Right lobe of liver (tissue), 6 donors: Measurements from ENCODE around the gene FAM9C. TPM values are rescaled to one million over a fixed set of nuclear protein-coding genes. Genes with fewer than 3 reads are reported as not detected.
A peak's percentile ranks its signal among the peaks of the same experiment; 100 is the strongest.

Source experiments
- ATAC-seq, 4 donors: fragments of 200-7000 bp; cut with Tn5 transposase; one replicate each; pipeline ENCODE4 v1.9.1; 2020; ENCODE audit warnings: mild to moderate bottlenecking in 4 of 4, moderate library complexity in 4 of 4
- DNase-seq, 3 donors: peaks; one replicate each; pipeline ENCODE4 v3.0.0-alpha.2; 2020
- H3K27ac ChIP-seq, 3 donors: fragments of 200-600 bp; one replicate each; pipeline ENCODE4 v1.8.0; 2022
- H3K27me3 ChIP-seq, 2 donors: fragments of 200-600 bp; one replicate each; pipeline ENCODE4 v1.8.0; 2022
- H3K36me3 ChIP-seq, 4 donors: fragments of 200-600 bp; sonication (generic) in 1 of 4; one replicate each; pipeline versions ENCODE4 v1.5.1 to v1.8.0; 2017 to 2022; ENCODE audit warnings: control low read depth in 1 of 4
- H3K4me1 ChIP-seq, 4 donors: fragments of 200-600 bp; sonication (generic) in 1 of 4; one replicate each; pipeline versions ENCODE4 v1.5.1 to v1.8.0; 2017 to 2022; ENCODE audit warnings: control low read depth in 1 of 4
- H3K4me3 ChIP-seq, 3 donors: fragments of 200-600 bp; one replicate each; pipeline ENCODE4 v1.8.0; 2022
- H3K9me3 ChIP-seq, 4 donors: fragments of 200-600 bp; sonication (generic) in 1 of 4; one replicate each; pipeline versions ENCODE4 v1.5.1 to v1.8.0; 2017 to 2022; ENCODE audit warnings: control low read depth in 1 of 4
- CTCF ChIP-seq, 4 donors: fragments of 200-600 bp in 3 of 4; fragments of 450-650 bp in 1 of 4; IDR thresholded peaks; one replicate each; pipeline versions ENCODE4 v1.5.1 to v1.8.0; 2016 to 2022; ENCODE audit warnings: antibody characterized with exemption in 4 of 4, mild to moderate bottlenecking in 2 of 4
- POLR2A ChIP-seq: fragments of 450-650 bp; IDR thresholded peaks from one replicate; pipeline ENCODE4 v1.6.1; 2017; ENCODE audit warnings: antibody characterized with exemption, mild to moderate bottlenecking
- WGBS: methylation state at CpG from one replicate; pipeline ENCODE4 v1.1.6; 2018; ENCODE audit warnings: low coverage, low lambda C conversion rate; ENCODE audit not compliant: insufficient coverage; ENCODE audit errors: missing lambda C conversion rate; 5-methylcytosine and 5-hydroxymethylcytosine counted together
- intact Hi-C, 2 donors: fragments of 100-400 bp; cut with DNase I; formaldehyde crosslinking; loops; one replicate each; pipeline versions ENCODE4 v1.11.2 to v1.14.1; 2022
- total RNA-seq, 6 experiments: library from RNA; depleted of rRNA in 2 of 6; stranded (reverse); fragments of >200 nt in 2 of 6; fragmentation: NEBNext Ultra II Directional in 3 of 6; extraction: Animal tissue kit (Norgen Biotek cat#: 25700) in 3 of 6; gene quantifications; one replicate each; pipeline versions ENCODE4 v1.1.0 to v1.2.4, GENCODE V29; 2016 to 2023
- donor health status: DM: no; HTN: yes; CAD: no.
- donor health status: DM: no; HTN: no; CAD: no.
- donor health status: DM: no; HTN: no; CAD: no.
- donor health status: DM: no; HTN: yes; CAD: no.
- donor health status: DM: no; HTN: yes; CAD: no.

Gene FAM9C
- total RNA-seq, 6 experiments from 2014 or later = not detected

GRCh38 chrX:13001961-13002671, 42.3 kb downstream of the FAM9C start:
- Histone ChIP-seq H3K4me1 (peaks cover 0 to 10% (median 0%) of the 10 kb centered on the region in 4 donors), H3K27ac (no peak overlapping the region), H3K9me3 (no peaks in the 10 kb centered on the region), H3K4me3 (no peak overlapping the region), H3K36me3 (no peaks in the 10 kb centered on the region), H3K27me3 (peaks cover 0 to 6% of the 10 kb centered on the region in 2 donors)
- no peak for ATAC-seq
- no peak for DNase-seq
- intact Hi-C loops = no loop called here
- no peak for TF ChIP-seq POLR2A
- no peak for TF ChIP-seq CTCF (IDR thresholded peaks at IDR 0.05)
- WGBS = 78% methylated on average over 4 of the region's 4 CpGs

GRCh38 chrX:13001097-13001496, 43.3 kb downstream of the FAM9C start:
- DNase-seq = no peak
- peaks cover 0 to 6% of the 10 kb centered on the region in 2 donors for H3K27me3 ChIP-seq
- H3K4me3 ChIP-seq = no peak overlapping the region
- no peaks in the 10 kb centered on the region for H3K36me3 ChIP-seq
- WGBS = 85% methylated on average over 4 of the region's 5 CpGs
- TF ChIP-seq CTCF (IDR thresholded peaks at IDR 0.05) (no peak), POLR2A (no peak)
- H3K27ac ChIP-seq = no peak overlapping the region
- intact Hi-C loops = no loop called here
- H3K4me1 ChIP-seq = peaks cover 0 to 10% (median 0%) of the 10 kb centered on the region in 4 donors
- H3K9me3 ChIP-seq = no peaks in the 10 kb centered on the region
- no peak for ATAC-seq

- H3K36me3 ChIP-seq = no peaks in the 10 kb centered on the region
- TF ChIP-seq POLR2A (no peak), CTCF (IDR thresholded peaks at IDR 0.05) (no peak)
- peaks cover 0 to 10% (median 0%) of the 10 kb centered on the region in 4 donors for H3K4me1 ChIP-seq
- H3K9me3 ChIP-seq = no peaks in the 10 kb centered on the region
- 34% methylated on average over 8 of the region's 8 CpGs for WGBS
- intact Hi-C loops = no loop called here
- DNase-seq = no peak
- H3K27me3 ChIP-seq = peaks cover 0 to 6% of the 10 kb centered on the region in 2 donors
- no peak overlapping the region for H3K4me3 ChIP-seq
- peak in 3 of 4 donors; percentile 23 to 44 (median 31) for ATAC-seq
- peak overlapping the region in 1 of 3 donors; percentile 38 for H3K27ac ChIP-seq
Measured at GRCh38 chrX:13000301-13000811, 44.1 kb downstream of the FAM9C start.

- TF ChIP-seq CTCF (IDR thresholded peaks at IDR 0.05) (no peak), POLR2A (no peak)
- WGBS = 36% methylated on average over 9 of the region's 9 CpGs
- H3K4me1 ChIP-seq = peaks cover 0 to 10% (median 0%) of the 10 kb centered on the region in 4 donors
- no peak overlapping the region for H3K4me3 ChIP-seq
- ATAC-seq (peak in 2 of 4 donors; percentile 34 to 64), DNase-seq (no peak)
- H3K27ac ChIP-seq = no peak overlapping the region
- H3K36me3 ChIP-seq = no peaks in the 10 kb centered on the region
- no peaks in the 10 kb centered on the region for H3K27me3 ChIP-seq
- no peaks in the 10 kb centered on the region for H3K9me3 ChIP-seq
- intact Hi-C loops = no loop called here
Measured at GRCh38 chrX:12999422-12999821, 45.0 kb downstream of the FAM9C start.
